GM21390 (cell line): ENCODE data around the gene KCNK18.

Experiments used
- ATAC-seq: cut with Tn5 transposase; IDR thresholded peaks from one replicate; pipeline ENCODE4 v1.9.1; 2021; ENCODE audit not compliant: unreplicated experiment

KCNK18 gene

GRCh38 chr10:117197189-117197588 lies at the start of gene KCNK18:
KCNK18 (plus strand) TSS chr10:117197489; CDS start chr10:117197489, 0 bp downstream.
- ATAC-seq, result no peak

DNA sequence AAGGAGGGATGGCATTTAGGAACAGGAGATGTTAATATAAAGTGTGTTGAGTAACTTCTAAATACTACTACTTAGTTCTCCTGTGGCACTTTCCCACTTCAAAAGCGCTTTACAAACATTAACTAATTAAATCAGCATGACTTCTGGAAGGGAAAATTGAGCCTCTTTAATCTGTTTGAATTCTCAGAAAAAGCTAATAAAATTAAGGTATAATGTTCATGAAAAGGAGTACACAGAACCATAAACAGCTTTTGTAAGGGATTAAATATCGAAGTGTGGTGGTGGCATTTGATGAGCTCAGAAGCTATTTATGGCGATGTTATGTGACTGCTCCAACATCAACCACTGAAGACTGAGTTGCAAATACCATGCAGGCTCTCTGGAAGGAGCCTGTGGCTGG lies 49.0 kb upstream of the KCNK18 start:
- no peak for ATAC-seq

- no peak for ATAC-seq
Observed at GRCh38 chr10:117152668-117153067, 44.6 kb upstream of the KCNK18 start.

DNA sequence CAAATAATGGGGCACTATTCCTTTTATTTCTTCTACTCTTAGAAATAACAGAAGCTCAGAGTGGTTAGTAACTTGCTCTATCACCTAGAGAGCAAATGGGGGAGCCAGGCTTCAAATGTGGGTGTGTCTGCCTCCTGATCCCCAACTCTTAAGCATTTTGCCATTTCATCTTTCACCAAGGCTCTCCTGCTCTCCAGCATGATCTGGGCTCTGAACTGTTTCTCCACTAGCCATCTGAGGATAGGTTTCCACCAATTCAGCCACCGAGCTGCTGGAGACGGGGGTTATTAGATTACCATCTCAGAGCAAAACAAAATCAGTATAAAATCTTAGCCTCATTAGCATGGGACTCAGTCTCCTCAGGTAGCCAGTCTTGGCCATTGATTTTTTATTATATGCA lies 39.0 kb upstream of the KCNK18 start:
- no peak for ATAC-seq

DNA sequence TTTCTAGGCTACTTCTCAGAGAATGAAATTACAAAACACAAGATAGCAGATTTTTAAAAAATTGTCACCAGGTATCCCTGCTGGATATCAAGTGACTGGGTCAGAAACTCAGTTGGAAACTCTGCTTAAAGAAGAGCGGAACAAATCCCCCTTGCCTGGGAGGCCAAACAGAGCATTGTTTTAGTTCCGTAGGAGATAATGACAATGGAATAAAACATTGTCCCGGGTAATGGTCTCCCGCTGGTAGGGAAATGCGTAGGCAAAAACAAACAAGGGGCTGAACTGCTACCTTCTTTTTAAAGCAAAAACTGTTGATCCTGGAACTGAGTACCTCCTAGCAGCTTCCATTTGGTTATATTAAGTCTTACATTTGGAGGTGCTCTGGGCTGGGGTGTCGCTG lies 37.9 kb upstream of the KCNK18 start:
- no peak for ATAC-seq

- no peak for ATAC-seq
Observed at GRCh38 chr10:117160567-117160966, 36.7 kb upstream of the KCNK18 start.

DNA sequence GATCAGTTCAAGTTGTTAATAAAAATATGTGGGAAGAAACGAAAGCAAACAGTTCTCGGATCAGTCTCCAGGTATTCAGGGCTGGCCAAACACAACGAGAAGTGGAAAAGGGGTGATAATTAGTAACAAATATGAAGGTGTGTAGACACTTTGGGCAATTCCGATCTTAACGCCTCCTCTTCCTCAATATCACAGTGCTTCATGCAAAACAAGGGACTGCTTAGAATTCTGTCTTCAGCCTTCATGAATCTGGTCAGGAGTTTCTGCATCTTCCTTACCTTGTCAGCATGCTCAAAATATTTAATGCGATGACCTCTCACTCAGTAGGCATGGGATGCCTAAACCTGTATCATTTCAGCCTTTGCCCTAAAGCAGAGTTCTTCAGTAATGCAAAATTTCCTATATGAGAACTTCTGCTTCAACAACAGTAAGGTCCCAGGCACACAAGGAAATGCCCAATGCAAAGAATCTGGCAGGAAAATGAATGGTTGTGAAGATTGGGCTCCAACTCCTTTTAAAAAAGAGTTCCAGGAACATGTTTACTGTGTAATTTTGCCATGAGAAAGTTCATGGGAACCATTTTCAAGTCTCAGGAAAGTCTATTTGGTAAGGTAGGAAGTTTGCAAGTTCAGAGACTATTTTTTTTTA lies 35.8 kb upstream of the KCNK18 start:
- ATAC-seq, result no peak

- ATAC-seq, result no peak
Observed at GRCh38 chr10:117162093-117163060, 34.9 kb upstream of the KCNK18 start.

DNA sequence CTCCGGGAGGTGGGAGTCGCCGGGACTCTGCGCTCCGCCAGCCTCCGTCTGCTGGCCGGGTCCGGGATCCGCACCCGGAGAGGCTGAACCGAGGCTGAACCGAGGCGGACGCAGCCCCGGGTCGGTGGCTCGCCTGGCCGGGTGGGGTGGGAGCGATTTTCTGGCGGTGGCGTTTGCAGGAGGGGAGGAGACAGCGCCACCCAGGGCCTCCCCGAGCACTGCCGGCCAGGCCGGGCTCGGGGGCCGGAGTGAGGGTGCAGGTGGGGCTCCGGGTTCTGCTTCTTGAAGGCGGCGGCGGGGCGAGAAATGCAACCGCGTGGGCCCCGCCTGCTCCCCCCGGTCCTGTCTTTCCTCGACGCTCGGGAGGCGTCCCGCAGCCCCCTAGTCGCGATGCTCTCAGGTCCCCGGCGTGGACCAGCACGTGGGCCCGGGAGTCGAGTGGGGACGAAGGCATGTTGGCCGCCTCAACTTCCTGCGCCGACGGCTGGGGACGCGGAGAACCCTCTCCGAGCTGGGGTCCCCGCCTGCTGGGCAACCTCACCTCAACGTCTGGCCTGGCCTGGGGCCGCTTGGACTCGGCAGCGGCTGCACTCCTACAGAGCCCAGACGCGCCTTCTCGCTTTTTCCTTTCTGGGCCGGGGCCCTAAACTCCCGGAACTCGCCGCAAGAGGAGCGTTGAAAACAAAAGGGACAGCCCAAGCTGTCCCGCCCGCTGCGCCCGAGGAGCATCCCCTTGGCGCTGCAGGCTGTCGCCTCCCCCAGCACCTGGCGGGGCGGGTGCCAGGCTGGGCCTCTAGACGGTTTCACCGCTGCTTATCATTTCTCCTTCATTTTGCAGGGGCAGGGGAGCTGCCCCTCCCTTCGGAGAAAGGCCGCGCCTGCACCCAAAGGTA lies 34.0 kb upstream of the KCNK18 start:
- no peak for ATAC-seq

DNA sequence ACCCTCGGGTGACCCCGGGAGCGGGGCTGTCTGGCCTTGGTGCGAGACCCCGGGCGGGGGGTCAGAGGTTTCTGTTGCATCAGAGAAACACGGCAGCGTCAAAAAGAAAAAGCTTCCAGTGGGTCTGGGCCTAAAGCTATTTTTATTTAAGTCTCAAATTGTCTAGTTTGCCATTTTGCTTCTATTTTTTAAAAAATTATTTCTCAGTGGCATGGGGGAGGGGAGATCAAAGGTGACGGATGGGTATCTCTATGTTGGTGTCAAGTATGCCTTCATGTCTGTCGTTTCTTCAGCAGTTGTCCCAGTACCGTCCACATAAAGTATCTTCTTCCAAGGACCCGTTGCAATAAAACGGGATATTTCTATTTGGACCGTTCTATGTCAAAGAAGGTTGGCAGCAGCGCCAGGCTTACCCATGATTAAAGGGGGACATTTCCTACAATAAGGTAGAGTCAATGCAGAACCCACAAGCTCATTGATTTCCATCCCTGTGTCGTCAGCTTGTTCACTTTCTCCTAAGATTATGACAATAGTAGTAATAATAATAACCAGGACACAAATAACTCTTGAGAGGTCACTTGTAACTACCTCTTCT lies 33.2 kb upstream of the KCNK18 start:
- ATAC-seq, result no peak

DNA sequence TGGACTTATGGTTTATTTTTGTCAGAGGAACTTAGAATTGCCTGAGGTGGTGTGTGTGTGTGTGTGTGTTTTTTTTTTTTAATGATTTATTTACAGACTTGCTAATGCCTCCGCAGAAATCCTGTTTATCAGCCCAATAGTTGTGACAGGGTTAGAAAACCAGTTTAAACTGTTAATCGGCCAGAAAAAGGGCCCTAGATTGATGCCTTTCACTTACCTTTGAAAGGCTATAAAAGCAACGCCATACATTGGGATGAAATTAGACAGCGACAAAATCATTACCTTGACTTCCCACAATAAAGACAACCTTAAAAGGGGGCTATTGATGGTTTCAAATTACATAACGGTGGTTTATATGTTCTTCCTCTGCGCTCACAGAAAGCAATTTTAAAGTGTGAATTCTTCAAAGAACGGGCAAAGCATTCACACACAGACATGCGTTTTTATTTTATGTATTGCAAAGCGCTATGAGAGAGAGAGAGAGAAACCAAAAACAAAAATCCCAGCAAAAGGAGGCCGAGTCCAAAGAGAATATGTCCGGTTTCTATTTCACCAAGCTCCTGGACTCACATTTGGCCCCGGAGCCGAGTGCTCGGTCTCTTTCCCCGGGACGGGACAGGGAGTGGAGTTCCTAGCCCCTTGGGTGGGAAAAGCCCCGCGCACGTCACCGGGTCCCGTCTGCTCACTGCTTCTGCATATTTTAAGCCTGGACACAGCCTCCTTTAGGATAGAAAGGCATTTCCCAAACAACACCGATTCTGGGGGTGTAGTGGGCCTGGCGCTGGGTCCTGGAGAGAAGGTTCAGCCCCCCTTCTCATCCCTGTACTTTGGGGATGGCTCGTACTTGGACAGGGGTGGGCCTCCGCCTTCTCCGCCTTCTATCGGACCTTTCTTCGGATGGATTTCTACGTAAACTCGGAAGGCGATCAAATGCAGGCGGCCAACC lies 32.4 kb upstream of the KCNK18 start:
- ATAC-seq, result no peak

DNA sequence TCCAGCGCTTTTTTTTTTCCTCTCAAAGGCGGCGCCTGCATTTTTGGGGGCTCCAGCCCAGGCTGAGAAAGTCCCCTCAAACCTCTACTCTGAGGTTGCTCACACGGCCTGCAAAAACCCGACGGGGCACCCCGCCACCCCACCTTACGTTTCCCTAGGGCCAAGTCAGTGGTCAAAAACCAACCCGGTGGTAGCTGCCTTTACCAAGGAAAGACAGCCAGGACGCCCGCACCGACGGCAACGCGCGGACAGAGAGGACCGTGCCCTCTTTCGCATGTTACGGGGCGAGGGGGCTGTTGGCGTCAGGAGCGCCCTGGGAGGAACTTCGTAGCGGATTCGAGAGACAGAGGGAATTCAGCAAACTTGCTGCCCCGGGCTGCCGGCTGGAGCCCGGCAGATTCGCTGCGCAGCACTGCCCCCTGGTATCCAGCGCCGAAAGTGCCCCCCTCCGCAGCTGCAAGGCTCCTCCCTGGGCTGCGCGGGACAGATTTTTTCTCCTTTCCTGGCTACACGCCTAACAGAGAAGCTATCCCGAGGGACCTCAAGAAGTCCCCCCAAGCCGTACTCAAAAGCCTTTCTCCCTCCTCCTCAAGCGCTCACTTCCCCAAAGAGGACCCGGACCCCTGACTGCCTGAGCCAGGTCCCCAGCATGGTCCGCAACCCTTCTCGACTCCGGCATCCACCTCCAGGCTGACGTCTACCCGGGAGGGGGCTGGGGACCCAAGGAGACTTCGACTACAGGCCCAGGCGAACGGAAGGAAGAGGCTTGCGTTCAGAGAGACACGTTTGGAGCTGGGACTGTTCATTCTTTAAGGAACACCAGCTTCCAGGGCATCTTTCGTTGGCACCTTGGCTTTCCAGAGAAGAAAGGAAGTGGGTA lies 31.5 kb upstream of the KCNK18 start:
- ATAC-seq, result no peak

DNA sequence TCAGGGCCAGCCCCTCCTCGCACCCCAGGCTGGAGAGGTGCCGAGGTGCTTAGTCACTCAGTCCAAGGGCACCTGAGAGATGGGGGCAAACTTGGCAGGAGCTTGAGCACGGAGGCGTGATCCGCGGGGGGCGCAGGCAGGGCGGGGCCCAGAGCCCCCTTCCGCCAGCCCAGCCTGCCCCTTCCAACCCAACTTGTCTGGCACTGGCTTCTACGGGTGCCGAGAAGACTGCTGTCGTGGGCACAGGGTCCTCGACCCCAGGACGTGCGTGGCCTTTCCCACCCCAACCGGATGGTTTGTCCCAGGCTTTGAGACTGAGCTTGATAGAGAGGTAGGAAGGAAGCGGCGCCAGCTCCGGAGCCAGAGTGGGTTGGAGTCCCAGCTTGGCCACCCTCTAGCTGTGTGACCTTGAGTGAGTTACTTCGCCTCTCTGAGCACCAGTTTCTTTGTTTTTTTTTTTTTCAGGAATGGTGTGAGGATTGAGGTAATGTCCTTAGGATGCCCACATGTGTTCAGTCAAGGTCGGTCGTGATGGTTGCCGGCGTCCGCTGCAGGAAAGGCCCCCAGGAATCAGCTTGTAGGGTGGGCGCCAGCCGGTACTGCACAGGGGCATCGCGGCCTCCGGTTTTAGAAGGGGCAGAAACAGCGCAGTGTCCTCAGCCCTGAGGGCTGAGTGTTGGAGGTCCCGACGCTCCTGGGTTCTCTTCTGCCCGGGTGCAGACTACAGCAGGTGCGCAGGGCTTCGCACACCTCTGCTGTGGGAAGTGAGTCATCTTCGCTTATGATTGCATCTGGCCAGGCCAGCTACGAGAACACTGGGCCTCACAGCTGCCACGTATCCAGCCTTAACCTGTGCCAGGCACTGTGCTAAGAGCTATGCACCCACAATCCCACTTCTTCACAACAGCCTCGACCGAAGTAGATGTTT lies 30.6 kb upstream of the KCNK18 start:
- no peak for ATAC-seq

GRCh38 chr10:117167346-117167788 lies 29.9 kb upstream of the KCNK18 start:
- no peak for ATAC-seq

- ATAC-seq, result peak; percentile 95
Observed at GRCh38 chr10:117167789-117168674, 29.3 kb upstream of the KCNK18 start.

DNA sequence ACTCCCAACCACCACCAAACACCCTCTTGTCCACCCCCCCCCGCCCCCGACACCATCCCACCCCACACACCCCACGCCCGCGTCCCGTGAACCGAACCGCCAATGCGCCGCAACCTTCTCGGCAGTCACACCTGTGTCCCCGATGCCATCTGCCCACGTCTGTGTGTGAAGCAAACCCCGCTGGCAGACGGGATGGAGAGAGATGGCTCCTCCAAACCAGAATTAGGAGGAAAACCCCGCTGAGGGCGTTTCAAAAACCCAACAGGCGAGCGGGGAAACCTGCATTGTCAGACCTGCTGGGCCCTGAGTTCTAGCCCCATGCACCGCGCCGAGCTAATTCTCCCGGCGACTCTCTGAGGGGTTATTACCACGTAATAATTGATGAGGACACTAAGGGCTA lies 28.6 kb upstream of the KCNK18 start:
- ATAC-seq, result no peak

- no peak for ATAC-seq
Observed at GRCh38 chr10:117169480-117169879, 27.8 kb upstream of the KCNK18 start.
